NT2/D1 (cell line): Measurements from ENCODE around the gene KRT83.

Experiments
- SUZ12 ChIP-seq: IDR thresholded peaks from 2 replicates; pipeline ENCODE4 v1.6.1; 2011; ENCODE audit not compliant: insufficient read length, insufficient read depth; ENCODE audit errors: extremely low read depth
- YY1 ChIP-seq: IDR thresholded peaks from 2 replicates; pipeline ENCODE4 v1.6.1; 2011; ENCODE audit not compliant: insufficient read length, insufficient read depth
- ZNF274 ChIP-seq: IDR thresholded peaks from 2 replicates; pipeline ENCODE4 v1.6.1; 2011; ENCODE audit warnings: mild to moderate bottlenecking, low read depth, low read length

GRCh38 chr12:52337054-52337453, 15.9 kb upstream of the KRT83 start:
- no peak for TF ChIP-seq SUZ12
- no peak for TF ChIP-seq YY1
- TF ChIP-seq ZNF274 = no peak
